Measurements from ENCODE around the gene UBE2E3.
"Not testable (repeated sequence)": the region's sequence is repeated elsewhere in the genome, so short reads cannot be mapped to it uniquely, and the experiment has no call there.

Gene UBE2E3

DNA sequence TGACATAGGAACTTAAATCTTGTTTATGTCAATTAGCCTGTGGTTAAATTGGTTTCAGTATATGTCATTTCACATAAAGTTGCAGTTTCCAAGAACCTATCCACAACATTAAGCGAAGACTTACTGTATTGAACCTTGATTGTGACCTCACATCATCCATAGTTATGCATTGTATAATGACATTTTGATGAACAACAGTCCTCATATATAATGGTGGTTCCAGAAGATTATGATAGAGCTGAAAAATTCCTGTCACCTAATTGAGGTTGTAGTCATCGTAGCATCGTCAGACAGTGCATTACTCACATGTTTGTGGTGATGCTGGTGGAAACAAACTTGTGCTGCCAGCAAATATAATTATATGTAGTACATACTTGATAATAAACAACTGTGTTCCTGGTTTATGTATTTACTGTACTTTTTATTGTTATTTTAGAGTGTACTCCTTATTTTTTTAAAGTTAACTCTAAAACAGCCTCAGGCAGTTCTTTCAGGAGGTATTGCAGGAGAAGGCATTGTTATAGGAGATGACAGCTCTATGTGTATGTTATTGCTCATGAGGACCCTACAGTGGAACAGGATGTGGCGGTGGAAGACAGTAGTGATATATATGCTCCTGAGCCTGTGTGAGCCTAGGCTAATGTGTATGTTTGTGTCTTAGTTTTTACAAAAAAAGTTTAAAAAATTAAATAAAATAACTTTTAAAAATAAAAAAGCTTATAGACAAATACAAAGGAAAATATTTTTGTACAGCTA lies 56.6 kb downstream of the UBE2E3 start:
- no peak for DNase-seq

DNA sequence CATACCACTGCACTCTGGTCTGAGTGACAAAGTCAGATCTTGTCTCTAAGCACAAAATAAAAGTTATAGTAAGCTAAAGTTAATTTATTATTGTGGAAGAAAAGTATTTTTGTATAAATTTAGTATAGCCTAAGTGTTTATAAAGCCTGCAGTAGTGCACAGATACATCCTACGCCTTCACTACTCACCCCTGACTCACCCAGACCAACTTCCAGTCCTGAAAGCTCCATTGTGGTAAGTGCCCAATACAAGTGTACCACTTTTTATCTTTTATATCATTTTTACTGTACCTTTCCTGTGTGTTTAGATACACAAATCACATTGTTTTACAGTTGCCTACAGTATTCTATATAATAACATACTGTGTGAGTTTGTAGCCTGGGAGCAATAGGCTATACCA lies 57.5 kb downstream of the UBE2E3 start:
- no peak for DNase-seq

DNA sequence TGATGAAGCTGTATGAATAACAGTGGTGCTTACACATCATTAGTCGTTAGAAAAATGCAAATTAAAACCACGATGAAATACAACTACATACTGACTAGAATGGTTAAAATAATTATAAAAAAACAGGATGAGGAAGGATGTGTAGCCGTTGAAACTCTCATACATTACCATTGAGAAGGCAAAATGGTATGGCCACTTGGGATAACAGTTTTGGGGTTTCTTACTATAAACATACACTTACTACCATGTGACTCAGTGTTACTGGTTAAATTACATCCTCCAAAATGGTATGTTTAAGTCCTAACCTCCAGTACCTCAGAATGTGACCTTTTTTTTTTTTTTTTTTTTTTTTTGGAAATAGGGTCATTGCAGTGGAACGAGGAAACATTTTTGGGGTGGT lies 58.4 kb downstream of the UBE2E3 start:
- DNase-seq = no peak

DNA sequence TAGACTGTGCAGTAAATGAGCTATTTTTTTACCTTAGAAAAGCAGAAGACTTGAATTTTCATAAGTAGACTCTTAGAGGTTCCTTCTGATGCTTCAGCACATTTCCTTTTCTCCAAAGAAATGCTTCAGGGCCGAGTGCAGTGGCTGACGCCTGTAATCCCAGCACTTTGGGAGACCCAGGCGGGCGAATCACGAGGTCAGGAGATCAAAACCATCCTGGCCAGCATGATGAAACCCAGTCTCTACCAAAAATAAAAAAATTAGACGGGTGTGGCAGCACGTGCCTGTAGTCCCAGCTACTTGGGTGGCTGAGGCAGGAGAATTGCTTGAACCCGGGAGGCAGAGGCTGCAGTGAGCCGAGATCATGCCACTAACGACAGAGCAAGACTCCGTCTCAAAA lies 60.4 kb downstream of the UBE2E3 start:
- DNase-seq = not testable (repeated sequence)

DNA sequence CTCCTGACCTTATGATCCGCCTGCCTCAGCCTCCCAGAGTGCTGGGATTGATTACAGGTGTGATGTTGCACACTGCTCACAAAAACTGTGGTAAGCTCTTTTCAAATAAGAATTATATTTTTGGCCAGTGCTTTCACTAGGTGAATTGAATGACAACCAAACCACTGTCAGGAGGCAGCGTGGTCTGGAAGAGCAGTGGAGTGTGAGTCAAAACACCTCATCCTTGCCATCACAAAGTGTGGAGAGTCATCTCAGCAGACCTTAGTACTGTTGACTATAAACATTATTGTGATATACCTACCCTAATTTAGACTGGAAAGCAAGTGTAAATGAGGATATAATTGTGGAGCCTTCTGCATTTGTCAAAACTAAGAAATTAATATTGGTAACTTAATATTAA lies 61.3 kb downstream of the UBE2E3 start:
- DNase-seq = no peak

DNA sequence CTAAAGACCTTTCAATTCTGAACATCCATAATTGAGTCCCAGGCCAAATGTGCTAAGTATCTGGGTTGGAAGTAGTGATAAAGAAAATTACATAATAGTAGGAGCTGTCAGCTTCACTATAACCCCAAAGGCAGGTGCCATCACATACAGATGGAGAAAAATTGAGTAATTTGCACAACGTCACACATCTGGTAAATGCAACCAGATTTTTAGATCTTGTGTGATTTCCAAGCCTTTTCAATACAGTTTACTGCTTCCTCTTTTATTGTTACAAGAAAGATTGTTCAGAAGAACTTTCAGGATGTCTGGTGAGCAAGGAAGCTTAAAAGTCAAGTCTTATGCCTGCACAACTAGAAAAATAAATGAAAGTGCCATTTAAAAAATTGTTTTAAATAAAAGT lies 62.3 kb downstream of the UBE2E3 start:
- DNase-seq = peak in 1 of 4 experiments; percentile 15

DNA sequence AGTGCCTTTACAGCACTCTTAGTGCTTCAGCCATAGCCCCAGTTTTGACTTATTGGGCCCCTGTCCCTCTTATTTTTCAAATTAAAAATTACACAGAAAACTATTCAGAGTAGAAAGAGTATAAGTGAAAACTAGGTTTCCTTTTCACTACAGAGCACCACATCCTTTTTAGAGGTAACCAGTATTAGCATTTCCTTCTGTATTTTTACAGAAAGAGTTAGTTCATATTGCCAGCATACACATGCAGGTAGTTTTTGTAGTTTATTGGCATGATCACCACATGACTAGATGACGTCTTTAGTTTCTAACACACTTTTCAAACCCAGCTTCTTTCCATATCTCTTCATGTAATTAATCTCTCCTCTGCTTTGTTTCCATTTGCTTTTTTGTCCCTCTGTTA lies 66.4 kb downstream of the UBE2E3 start:
- no peak for DNase-seq

DNA sequence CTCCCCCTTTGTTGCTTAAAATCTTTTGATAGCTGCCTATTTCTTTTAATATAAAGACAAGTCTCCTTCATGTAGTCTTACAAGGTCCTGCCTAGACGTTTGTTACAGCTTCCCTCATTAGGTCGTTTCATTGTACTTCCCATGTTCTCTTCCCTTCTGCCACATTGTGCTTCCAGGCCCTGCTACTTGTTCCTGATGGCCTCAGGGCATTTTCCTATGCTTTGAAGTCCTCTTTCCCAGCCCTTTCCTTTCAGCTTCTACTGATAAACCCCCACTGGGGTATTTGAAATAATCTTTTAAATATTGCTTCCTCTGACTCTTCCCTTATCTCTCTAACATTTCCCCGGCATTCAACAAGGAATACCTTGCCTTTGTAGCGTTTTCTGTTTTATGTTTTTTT lies 67.4 kb downstream of the UBE2E3 start:
- DNase-seq = no peak

DNA sequence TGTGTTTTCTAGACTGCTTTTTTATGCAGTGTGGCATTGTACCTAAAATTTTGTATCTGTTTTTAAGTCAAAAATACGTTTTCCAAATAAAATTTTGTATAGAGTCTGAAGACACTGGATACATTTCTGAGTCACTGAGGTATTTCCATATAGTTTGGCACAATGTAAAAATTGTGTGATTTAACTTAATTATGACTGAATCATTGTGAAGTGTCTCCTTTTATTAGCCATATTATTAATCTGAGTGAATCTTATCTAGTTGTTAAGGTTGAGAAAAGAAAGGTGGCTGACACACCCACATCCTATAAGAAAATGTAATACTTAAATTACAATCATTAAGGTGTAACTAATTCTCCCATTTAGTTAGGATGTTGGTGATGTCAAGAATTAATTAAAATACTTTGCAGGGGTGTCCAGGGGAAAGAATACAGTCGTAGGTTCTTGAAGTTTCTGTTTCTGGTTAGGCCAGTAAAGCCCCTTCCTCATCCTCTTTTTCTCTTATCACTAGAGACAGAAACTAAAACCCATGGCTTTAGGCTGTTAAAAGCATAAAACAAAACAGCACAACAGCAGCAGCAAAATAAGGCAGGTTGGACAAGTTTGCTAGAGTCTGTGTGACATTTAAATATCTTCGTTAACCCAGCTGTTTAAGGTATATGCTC lies 71.6 kb downstream of the UBE2E3 start:
- no peak for DNase-seq

DNA sequence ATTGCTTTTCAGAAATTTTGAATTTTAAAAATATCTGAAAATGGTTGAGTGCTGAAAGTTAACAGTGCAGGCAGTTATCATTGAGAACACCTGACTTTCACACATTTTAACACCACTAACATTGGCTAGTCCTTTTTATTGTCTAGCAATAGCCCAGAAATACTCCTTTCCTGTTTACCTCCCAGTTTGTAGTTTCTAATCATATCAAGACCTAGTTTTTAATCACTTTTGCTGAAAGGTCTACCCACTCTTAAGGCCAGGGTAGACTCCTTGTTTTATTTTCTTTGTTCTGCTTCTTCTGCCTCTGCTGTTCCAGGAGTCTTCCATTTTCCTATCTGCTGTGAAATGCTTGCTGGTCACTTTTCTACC lies 72.1 kb downstream of the UBE2E3 start:
- no peak for DNase-seq

DNA sequence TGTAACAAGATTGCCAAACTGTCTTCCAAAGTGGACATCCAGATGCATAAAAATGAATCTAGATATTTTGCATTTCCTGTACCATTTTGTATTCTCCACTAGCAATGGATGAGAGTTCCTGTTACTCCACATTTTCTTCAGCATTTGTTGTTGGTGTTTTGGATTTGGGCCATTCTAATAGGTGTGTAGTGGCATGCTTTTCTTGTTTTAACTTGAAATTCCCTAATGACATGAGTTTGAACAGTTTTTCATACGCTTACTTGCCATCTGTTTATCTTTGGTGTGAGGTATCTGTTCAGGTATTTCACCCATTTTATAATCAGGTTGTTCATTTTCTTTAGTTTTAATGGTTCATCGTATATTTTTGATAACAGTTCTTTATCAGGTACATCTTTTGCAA lies 73.9 kb downstream of the UBE2E3 start:
- DNase-seq = no peak

DNA sequence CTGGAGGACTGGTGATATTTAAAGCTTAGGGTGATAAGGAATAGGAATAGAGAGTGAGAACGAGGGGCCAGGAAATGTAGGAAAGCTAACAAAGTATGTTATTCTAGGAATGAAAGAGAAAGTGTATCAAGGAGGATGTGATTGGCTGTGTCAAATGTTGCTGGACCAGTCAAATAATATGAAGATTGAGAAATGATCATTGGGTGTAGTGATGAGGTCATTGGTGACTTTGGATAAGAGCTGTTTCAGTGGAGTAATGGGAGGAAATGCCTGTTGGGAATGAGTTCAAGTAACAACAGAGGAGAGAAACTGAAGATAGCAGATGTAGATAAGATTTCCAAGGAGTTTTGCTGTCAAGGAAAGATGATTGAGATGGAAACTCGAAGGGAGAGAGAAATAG lies 74.4 kb downstream of the UBE2E3 start:
- no peak for DNase-seq

DNA sequence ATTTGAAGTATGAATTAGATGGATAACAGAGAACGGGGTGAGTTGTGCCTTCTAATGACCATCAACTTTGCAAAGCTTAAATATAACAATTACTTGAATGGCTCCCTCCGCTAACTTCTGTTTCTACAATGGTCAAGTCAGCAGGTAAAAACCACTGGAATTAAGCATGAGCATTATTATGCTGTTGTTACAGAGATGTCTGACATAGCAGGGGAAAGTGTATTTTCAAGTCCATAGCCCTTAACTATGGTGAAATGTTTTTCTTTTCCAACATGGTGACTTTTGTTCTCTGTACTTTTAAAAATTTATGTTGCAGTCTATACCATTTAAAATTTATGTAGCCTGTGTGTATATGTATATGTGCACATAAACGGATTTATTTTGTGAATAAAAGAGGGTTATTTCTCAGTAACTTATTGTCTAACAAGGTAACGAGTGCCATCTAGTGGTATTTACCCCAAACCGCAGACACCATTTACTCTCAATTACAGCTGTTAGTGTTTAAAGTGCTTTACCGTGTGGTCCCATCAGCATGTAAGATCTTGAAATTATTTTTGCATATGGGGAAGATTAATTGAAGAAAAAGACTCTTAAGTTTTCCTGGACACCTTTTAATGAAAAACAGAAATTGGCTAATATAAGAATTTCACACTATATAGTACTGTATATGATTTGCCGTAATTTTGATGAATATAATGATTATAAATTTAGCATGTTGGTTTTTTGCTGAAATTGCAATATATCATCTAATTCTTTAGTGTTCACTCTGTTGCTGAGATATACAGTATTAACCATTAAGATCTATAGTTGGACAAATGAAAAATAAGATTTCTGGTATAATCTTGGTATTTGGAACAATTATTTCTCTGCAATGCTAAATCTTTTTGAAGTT lies 78.2 kb downstream of the UBE2E3 start:
- peak; percentile 65 to 75 (median 67) for DNase-seq

DNA sequence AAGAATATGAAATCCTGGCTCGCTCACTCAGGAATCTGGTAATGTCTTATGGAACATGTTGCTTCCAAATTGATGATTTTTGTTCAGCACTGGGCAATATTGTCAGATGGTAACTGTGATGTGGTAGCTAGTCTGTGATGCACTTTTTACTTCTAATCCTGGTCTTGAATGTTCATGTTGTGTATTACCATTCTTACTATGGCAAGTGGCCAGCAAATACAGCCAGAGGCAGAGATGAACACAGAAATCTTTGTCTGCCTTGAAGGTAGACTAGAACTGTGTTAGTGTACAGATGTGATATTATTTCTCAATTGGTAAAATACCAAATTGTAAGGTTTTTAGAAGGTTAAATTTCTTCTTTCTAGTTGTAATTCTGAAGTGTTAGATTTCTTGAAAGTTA lies 83.3 kb downstream of the UBE2E3 start:
- no peak for DNase-seq

DNA sequence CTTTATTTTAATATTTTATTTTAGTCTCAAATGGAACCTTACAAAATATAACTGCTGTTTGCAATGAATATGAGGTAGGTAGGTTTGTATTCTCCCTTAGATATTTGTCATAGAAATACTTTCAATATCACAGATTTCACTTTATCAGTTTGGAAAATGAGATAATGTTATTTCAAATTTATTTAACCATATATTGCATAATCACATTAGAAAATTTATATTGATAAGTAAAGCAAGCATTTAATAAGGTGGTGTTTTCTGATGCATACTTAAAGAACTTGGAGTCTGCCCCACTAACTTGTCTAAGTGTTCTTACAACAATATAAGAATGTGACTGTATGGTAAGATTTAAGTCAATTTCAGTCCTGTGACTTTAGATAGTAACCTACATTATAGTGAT lies 85.1 kb downstream of the UBE2E3 start:
- no peak for DNase-seq

DNA sequence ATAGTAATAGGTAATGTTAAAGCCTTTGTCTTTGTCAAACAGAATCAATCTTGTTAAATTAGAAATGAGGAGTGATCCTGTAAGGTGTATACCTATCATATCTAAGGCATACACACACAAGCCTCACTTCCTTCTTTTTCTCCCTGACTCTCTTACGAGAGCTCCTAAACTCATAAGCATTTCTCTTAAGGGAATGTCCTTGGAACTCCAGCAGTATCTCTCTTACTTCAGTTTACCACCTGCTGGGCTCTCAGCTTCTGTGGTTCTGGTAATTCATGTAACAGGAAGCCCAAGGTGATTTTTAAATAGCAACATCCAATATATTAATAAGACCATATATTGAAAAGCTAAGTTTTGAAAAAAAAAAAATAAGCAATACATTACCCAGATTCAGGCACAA lies 85.9 kb downstream of the UBE2E3 start:
- DNase-seq = no peak

DNA sequence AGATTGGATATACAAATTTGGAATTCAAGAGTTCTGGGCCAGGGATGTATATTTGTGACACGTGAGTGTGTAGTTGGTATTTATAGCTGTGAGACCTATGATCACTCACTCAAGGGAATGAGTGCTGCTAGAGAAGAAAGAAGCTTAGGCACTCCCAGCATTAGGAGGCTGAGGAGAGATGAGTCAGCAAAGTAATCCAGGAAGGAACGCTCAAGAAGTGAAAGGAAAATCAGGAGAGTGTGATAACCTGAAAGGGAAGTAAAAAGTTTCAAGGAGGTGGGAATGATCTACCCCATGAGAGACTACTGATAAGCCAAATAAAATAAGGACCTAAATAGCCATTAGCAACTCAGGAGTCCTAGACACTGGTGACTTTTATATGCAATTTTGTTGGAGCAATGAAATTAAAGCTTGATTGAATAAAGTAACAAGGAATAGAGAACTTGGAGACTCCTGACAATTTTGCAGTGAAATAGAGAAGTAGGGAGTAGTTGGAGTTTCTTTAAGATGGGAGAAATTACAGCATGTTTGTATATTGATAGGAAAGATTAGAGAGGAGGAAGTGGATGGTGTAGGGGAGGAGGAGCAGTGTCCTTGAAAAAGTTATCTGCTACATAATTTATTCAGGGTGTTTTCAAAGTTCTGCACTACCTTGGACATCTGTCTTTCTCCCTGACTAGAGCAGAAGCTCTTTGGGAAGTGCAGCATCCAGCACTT lies 89.9 kb downstream of the UBE2E3 start:
- DNase-seq = peak in 3 of 4 experiments; percentile 4 to 38 (median 20)

DNA sequence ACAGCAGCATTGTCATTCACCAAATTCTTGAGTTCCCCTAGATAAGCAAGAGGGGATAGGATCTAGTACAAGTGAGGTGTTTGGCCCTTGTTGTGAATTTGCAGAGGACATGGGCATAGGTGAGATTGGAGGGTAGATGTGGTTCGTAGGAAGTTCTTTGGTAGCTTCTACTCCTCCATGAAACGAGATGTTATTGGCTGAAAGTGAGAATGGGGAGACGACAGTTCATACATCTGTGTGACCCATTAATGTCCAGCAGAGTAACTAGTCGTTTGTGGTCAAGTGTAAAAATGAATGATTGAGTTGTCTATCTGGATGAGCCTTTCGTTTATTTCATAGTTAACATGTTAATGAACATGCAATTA lies 90.4 kb downstream of the UBE2E3 start:
- no peak for DNase-seq

DNA sequence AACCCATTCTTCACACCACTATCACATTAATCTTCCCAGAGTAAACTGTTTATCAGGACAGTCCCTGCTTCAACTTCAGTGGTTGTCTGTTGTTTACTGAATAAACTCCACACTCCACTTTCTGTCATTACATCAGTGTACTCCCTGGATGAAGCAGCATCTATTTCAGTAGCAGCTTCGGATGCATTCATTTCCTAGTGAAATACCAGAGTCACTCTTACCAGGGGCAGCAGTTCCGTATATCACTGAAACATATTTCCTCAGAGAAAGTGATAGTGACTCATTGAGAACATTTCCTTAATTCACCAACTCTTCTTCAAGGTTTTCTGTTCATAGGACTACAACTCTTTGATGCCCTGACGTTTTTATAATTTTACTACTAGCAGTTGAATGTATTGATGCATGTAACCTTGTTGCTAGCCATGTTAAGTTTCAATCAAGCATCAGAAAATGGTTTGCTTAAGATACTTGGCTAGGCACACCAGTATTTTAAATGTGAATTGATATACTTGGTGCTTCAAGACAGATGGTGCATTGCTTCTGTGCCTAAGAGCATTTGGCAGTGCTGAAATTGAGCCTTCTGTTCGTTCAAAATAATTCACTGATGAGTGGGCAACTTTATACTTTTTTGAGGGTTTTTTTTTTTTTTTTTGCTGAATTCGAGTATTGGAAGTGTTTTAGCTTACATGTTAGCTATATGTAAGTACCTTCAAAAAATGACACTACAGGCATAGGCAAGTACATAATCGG lies 92.3 kb downstream of the UBE2E3 start:
- DNase-seq = peak; percentile 43 to 83 (median 64)

DNA sequence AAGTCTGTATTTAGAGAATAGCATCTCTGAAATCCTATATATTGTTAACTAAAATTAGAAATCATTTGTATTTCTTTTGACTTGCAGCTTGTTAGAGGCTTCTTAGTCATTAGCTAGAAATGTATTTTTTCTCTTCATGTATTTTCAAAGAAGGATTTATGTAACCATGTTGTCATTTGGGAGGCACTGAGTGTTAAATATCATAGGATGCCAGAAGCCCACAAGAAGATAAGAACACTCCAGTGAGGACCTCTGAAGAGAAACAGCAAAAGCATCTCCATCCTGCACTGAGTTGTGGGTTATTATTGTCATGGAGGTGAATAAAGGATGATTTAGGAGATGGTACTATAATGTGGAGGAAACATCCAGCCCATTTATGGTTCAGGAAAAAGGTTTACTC lies 93.5 kb downstream of the UBE2E3 start:
- no peak for DNase-seq

DNA sequence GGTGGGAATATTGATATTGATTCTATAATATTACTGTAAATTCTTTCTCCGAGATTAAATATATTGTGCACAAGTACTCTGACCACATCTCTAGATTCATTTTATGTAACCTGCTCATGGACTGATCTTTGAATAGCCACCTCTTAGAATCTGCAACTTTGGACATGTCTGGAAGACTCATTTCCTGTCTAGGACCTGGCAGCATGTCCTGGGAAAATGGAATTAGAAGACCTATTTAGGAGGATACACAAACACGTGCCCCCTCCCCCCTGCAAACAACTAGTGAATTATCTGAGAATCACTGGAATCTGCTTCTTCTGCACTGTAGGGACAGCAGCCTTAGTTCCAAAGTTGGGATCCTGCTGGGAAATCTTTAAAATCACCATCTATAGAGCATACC lies 94.1 kb downstream of the UBE2E3 start:
- no peak for DNase-seq

DNA sequence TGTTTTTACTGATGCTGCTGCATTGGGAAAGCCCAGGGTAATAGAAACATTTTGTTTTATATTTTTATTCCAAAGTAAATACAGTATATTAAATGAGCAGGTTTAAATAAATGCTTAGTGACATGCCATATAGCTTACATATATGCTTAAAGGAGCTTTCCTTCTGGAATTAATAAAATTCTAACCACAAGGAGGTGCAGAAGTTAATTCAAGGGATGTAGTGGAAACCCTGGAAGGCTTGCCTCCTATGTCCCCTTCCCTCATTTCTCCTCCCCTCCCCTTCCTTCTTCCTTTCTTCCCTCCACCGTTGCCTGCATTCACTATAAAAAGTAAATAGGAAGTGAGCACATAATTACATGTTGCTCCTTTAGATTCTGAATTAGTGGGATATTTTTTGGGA lies 96.3 kb downstream of the UBE2E3 start:
- DNase-seq = no peak
